Measurements from ENCODE around the gene KCNH2.
"Not testable (repeated sequence)": the region's sequence is repeated elsewhere in the genome, so short reads cannot be mapped to it uniquely, and the experiment has no call there.

The KCNH2 gene

DNA sequence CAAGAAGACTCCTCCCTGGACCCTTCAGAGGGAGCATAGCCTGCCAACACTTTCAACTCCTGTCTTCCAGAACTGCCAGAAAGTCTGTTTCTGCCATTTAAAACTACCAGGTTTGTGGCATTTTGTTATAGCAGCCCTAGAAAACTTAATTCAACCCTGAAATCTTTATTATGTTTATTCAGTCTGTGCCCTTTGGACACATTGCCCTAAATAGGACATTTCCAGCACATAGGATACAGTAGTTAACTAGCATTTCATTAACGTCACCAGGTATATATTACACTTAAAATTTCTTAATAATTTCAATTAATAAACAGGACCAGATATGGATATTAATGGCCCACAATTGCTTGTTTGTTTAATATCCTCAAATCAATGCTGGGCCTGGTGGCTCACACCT lies 54.3 kb downstream of the KCNH2 start:
- in situ Hi-C loops (cut with MboI; ENCODE audit: low pct_unique_long_range_greater_than_20kb, low sequenced_read_pairs) = no loop called here

DNA sequence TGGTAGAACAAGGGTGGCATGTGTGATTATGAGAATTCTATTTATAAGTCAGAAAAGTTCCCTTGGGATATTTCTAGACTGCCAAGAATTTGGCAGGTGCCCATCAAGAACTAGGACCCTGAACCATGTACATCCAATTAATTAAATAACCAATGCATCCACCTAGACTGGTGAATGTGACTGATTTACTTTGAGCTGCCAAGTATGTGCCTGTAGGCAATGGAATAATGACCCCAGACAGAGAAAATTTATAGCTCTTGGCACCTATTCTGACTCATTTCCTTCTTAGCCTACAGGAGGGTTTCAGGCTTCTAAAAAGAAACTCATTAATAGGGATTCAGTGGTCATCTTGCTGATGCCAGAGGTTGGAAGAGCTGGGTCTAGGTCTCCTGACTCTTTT lies 54.9 kb downstream of the KCNH2 start:
- DNase-seq = no peak
- in situ Hi-C loops (cut with MboI; ENCODE audit: low pct_unique_long_range_greater_than_20kb, low sequenced_read_pairs) = no loop called here

More for the DNA sequence above, 54.3 kb downstream of the KCNH2 start:
- no peak for DNase-seq

DNA sequence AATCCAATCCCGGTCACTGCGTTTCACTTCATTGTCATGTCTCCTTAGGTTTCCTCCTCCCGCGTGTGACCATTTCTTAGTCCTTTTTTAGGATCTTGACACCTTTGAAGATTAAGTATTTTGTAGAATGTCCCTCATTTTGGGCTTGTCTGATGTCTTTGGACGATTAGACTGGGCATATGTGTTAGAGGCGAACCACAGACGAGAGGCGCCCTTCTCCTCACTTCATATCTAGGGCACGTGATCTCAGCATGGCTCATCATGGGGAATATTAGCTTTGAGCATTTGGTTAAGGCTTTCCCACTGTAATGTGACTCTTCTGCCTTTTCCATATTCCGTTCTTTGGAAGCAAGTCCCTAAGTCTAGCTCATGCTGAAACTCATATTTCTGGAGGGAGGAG lies 59.0 kb downstream of the KCNH2 start:
- in situ Hi-C loops (cut with MboI; ENCODE audit: low pct_unique_long_range_greater_than_20kb, low sequenced_read_pairs) = no loop called here
- no peak for DNase-seq

DNA sequence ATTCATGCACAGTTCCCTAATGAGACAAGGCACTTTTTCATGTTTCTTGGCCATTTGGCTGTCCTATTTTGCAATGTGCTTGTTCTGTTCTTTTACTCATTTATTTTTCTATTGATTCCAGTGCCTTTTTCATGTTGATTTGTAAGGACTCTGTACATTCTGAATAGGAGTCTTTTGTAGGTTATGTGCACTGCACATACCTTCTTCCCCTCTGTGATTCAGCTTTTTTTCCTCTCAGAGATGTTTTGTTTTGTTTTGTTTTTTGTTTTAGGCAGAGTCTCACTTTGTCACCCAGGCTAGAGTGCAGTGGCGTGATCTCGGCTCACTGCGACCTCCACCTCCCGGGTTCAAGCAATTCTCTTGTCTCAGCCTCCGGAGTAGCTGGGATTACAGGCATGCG lies 59.7 kb downstream of the KCNH2 start:
- DNase-seq = no peak
- in situ Hi-C loops (cut with MboI; ENCODE audit: low pct_unique_long_range_greater_than_20kb, low sequenced_read_pairs) = no loop called here

DNA sequence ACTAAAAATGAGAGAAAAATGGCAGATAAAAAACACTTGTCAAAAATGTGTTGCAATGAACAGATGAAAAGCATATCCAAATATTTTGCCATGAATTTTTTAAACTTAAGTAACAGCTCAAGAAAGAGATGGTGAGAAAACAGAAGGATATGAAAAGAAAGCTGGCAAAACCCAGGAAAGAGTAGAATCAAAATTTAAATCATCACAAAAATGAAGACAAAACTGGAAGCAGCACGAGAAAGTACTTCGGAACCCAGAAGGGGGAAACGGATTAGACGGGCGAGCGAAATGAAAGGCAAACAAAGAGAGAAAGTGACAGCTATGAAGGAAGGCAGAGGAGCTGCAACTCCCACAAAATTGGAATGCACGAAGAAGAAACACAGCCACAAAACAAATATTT lies 60.2 kb downstream of the KCNH2 start:
- in situ Hi-C loops (cut with MboI; ENCODE audit: low pct_unique_long_range_greater_than_20kb, low sequenced_read_pairs) = no loop called here
- no peak for DNase-seq

DNA sequence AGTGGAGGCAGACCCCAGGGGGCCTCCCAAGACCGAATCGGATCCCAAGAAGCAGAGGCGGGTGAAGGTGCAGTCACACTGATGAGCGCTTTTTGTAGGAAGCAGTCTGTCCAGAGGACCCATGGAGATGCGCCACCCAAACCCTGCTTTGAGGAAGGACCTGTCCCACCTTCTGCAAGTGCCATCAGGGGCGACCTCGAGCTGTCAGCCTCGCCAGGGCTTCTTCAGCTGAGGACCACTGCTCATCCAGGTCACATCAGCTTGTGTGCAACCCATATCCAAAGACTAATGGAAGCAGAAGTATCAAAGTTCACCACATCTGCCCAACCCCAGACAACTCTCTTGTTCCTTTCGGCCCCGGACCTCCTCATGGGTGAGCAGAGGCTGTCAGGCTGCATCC lies 61.5 kb downstream of the KCNH2 start:
- DNase-seq = no peak
- in situ Hi-C loops (cut with MboI; ENCODE audit: low pct_unique_long_range_greater_than_20kb, low sequenced_read_pairs) = no loop called here

DNA sequence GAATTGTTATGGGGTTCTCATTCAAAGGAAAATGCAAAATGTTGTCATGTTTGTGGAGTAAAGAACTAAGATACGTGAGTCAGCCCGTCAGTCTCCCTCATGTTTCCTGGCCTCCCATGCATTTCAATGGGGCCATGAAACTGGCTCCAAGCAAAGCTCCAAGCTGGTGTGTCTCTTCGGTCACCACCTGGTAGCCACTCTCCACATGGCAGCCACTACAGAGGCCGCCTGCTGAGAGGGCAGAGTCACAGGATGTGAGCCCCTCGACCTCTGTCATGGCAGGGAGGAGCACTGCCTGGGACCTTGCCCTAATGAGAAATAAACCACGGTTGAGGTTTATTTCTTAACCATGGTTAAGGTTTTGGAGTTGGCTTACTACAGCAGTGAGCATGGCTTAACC lies 63.2 kb downstream of the KCNH2 start:
- in situ Hi-C loops (cut with MboI; ENCODE audit: low pct_unique_long_range_greater_than_20kb, low sequenced_read_pairs) = no loop called here
- no peak for DNase-seq

DNA sequence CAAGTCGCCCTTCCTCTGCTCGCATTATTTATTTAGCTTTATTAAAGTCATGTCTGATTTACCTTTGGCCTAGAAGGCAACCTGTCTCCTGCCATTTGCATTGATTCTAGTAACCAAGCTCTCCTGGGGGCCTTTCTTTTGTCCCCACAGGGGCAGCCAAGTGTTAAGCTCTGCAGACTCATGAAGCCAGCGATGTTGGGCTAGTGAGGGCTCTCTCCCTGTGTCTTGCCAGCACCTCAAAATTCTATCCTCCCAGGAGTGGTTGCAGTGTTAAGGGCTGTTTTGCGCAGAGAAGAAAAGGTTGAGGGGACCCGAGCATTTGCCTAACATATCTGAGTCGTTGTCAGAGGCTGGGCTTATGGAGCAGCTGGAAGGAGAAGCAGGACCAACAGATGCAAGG lies 63.9 kb downstream of the KCNH2 start:
- no peak for DNase-seq
- in situ Hi-C loops (cut with MboI; ENCODE audit: low pct_unique_long_range_greater_than_20kb, low sequenced_read_pairs) = no loop called here

DNA sequence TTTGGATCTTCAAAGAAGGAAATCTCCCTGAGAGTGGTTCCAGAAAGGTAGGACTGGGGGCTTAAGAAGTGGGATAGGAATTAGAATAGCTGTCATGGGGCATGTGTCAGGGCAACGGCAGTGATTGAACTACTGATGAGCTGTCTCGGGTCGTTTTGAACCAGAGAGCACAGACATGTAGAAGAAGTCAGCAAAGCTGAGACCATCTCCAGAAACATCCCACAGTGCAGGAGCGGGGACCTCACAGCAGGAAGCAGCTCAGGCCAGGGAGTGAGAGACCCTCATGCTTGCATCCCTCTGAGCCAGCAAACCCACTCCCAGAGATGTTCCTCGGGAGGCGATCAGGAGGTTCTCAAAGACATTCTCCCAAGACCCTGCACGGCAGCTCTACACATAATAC lies 65.7 kb downstream of the KCNH2 start:
- in situ Hi-C loops (cut with MboI; ENCODE audit: low pct_unique_long_range_greater_than_20kb, low sequenced_read_pairs) = no loop called here
- no peak for DNase-seq

DNA sequence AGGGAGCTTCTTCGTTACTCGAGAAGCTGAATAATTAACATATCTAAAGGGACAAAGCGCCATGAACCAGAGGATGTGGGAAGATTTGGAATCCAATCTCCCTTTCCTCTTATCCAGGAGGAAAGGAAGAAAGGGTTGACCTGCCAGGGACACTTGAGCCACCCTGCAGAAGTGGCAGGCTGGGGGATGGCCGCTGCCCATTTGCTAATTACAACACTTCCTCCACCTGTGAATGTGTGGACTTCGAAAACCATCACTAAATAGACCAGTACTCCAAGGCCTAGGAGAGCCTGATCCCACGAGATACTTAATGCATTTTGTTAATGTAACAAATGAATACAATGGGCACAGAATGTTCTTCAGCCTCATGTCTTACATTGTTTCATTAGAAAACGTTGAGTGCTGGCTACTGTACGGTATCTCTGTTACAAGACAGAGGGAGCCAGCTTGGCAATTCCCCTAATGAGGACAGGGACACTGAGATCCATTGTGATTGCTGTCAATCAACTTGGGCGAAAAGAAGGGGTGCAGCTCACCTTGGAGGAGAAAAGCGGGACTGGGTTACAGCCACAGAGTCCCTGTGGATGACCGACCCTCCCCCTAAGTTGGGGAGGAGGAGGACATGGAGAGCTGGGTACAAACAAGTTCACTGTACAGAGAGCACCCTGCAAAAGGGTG lies 66.4 kb downstream of the KCNH2 start:
- no peak for DNase-seq
- in situ Hi-C loops (cut with MboI; ENCODE audit: low pct_unique_long_range_greater_than_20kb, low sequenced_read_pairs) = no loop called here

DNA sequence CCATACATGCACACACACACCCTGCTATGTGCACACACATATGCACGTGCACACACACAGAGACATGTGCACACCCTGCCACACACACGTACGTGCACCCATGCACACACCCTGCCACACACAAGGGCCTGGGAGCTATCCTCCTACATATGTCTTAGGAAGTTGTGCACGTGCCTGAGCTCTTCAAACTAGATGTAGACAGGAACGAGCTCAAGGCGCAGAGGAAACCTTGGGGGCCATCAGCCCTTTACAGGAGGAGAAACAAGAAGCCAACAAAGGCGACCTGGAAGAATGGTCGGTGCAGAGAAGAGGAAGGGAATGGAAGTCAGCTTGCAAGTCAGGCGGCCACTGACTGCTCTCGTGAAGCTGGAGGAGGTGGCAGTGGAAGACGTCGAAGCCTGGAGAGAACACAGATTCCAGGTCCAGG lies 67.1 kb downstream of the KCNH2 start:
- peak; percentile 30 for DNase-seq
- in situ Hi-C loops (cut with MboI; ENCODE audit: low pct_unique_long_range_greater_than_20kb, low sequenced_read_pairs) = no loop called here

DNA sequence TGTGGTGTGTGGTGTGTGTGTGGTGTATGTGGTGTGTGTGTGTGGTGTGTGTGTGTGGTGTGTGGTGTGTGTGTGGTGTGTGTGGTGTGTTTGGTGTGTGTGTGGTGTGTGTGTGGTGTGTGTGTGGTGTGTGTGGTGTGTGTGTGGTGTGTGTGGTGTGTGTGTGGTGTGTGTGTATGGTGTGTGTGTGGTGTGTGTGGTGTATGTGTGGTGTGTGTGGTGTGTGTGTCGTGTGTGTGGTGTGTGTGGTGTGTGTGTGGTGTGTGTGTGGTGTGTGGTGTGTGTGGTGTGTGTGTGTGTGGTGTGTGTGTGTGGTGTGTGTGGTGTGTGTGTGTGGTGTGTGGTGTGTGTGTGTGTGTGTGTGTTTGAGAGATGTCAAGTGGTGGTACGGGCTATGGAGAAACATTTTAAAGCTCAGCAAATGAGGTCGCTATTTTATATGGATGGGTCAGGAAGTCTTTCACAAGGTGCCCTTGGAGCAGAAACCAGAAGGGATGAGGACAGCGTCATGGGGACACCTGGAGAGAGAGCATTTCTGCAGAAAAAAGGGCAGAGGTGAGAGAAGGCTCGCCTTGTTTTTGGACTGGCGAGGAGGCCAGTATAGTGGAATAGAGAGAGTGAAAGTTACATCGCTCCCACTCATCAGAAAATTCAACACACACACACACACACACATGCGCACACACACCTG lies 67.7 kb downstream of the KCNH2 start:
- DNase-seq; in situ Hi-C loops (cut with MboI; ENCODE audit: low pct_unique_long_range_greater_than_20kb, low sequenced_read_pairs): not testable (repeated sequence)

DNA sequence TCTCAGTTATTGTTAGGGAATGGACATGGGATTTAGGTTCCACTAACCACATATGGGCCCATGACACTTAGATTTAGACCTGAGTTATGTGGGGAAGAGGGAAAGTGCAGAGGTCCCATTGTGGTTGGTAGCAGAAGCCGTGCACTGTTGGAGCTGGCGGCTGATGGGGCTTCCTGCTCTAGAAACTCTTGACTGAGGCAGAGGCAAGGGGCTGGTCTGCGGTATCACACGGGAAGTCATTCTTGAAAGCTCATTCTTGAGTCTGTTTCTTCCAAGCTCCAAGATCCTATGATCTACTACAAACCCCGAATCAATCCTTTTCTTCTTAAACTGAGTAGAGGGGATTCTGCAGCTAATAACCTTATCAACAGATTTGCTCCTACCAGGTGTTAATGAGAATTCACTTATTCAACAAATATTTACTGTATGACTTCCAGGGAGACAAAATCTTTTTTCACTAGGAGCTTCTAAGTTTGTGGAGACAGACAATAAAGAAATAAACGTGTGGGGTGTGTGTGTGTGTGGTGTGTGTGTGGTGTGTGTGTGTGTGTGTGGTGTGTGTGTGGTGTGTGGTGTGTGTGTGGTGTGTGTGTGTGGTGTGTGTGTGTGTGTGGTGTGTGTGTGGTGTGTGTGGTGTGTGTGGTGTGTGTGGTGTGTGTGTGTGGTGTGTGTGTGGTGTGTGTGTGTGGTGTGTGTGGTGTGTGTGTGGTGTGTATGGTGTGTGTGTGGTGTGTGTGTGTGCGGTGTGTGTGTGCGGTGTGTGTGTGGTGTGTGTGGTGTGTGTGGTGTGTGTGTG lies 68.7 kb downstream of the KCNH2 start:
- peak; percentile 41 for DNase-seq
- in situ Hi-C loops (cut with MboI; ENCODE audit: low pct_unique_long_range_greater_than_20kb, low sequenced_read_pairs) = no loop called here

DNA sequence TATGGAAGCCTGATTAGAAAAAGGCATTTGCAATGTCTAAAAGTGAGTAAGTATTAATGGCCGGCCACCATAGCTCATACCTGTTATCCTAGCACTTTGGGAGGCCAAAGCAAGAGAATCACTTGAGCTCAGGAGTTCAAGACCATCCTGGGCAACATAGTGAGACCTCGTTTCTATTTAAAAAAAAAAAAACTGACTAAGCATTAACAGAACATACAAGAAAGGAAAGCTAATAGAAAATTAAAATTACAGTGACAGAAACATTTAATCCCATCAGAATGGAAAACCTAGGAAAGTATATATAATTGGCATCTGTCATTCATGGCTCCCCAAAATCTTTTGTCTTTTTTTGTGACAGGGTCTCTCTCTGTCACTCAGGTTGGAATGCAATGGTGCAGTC lies 69.9 kb downstream of the KCNH2 start:
- in situ Hi-C loops (cut with MboI; ENCODE audit: low pct_unique_long_range_greater_than_20kb, low sequenced_read_pairs) = no loop called here
- DNase-seq = no peak

DNA sequence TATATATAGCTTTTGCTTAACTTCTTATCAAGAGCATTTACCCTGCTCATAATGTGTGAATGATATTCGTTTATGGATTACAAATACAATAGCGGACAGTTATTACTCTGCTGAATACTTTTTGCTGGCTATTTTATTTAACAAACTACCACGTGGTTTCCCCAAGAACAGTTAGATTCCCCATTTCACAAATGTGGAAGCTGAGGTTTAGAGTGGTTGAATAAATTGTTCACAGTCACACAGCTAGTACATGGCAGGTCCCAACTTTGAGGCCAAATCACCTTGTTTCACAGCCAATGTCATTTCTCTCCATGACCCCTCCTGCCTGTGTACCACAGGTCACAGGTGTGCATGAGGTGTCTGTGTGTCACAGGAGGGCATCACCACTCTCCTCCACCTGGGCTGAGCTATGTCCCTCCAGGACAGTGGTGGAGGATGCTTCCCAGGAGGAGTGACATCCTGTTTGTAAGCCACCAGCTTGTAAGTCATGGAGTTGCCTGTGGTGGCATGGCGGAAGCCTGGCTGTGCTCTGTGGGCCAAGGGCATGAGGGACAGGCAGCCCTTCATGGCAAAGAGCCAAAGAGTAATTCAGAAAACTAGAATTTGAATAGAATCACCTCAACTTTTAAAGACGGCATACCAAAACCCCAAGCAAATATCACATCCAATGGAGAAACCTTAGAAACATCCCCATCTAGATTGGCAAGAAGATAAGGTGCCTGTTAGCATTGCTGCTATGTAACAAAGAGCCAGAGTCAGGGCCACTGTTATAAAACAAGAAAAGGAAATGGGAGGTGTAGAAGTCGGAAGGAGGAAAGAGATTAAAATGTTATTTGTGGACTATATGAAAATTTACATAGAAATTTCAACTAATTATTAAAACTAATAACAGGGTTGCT lies 73.9 kb downstream of the KCNH2 start:
- no peak for DNase-seq
- in situ Hi-C loops (cut with MboI; ENCODE audit: low pct_unique_long_range_greater_than_20kb, low sequenced_read_pairs) = no loop called here

DNA sequence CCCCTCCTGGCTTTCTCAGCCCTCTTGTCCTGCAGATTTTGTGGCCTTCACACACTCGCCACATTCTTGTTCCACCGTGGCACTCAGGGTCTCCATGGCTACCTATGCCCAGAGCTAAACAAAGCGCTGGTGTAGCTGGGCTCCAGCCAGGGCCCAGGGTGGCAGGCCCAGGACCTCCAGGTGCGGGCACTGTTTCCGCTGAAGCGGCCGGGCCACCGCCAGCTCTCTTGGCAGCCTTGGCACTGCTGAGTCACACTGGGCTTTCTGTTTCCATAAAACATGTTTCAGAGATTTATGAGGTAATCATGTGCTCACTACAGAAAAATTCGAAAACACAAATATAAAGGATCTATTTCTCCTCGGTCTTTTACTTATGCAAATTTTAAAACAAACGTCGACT lies 74.5 kb downstream of the KCNH2 start:
- in situ Hi-C loops (cut with MboI; ENCODE audit: low pct_unique_long_range_greater_than_20kb, low sequenced_read_pairs) = no loop called here
- no peak for DNase-seq

DNA sequence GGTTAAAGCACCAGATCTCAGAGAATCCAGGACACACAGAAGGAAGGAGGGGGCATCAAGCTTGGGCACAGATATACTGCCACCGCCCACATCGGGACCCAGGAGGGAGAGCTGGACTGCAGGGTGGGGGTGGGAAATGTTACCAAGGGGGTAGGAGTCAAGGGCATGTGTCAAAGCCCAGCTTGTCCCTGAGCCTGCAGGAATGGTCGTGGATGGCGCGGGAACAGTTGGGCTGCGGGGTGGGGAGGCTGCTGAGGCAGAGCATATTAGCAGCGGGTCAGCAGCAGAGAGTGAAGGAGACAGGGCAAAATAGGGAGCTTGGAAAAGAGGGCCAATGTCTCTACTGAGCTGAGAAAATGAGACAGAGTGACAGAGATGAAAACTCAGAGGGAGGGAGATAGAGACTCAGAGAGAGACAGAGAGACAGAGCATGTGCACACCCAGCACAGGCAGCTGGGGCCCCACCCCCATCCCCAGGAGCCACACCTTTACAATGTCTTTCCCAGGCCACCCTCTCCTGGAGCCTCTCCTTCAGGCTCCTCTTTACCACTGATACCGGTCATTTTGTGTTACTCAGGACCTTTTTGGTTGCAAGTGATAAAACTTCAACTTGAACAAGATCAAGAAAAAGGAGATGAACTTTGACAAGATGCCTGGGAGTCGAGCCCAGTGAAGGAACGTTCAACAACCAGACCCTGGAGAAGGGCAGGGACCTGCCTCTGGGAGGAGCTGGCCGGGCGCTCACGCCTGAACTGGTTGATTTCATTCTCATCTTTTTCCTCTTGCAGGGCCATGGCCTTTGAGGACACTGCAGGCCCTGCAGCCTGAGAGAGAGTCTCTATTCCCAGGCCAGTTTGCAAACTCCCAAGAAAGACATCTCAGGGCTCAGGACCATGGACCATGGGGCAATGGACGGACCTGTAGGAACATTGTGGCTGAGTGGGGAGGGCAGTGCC lies 75.8 kb downstream of the KCNH2 start:
- in situ Hi-C loops (cut with MboI; ENCODE audit: low pct_unique_long_range_greater_than_20kb, low sequenced_read_pairs) = no loop called here
- DNase-seq = no peak

Measured in KBM-7 (cell line).